ENCODE results near the gene TTYH3.
"Not testable (repeated sequence)": the region's sequence is repeated elsewhere in the genome, so short reads cannot be mapped to it uniquely, and the experiment has no call there.

Gene TTYH3

GRCh38 chr7:2692543-2692942, 60.8 kb downstream of the TTYH3 start:
- no peak for TF ChIP-seq CTCF (IDR thresholded peaks at IDR 0.05; ENCODE audit: low read depth, low read length, missing control alignments)
- no peak overlapping the region for H3K4me3 ChIP-seq (replicated peaks; ENCODE audit: low read depth, low read length)
- DNase-seq (ENCODE audit: extremely low read depth, low read depth): no peak

GRCh38 chr7:2693420-2694121, 61.8 kb downstream of the TTYH3 start:
- not testable (repeated sequence) for DNase-seq (ENCODE audit: extremely low read depth, low read depth); H3K4me3 ChIP-seq (replicated peaks; ENCODE audit: low read depth, low read length)

GRCh38 chr7:2694122-2694436, 62.3 kb downstream of the TTYH3 start:
- not testable (repeated sequence) for DNase-seq (ENCODE audit: extremely low read depth, low read depth); H3K4me3 ChIP-seq (replicated peaks; ENCODE audit: low read depth, low read length)

- H3K4me3 ChIP-seq (replicated peaks; ENCODE audit: low read depth, low read length): no peak overlapping the region
- DNase-seq (ENCODE audit: extremely low read depth, low read depth): no peak
- TF ChIP-seq CTCF (IDR thresholded peaks at IDR 0.05; ENCODE audit: low read depth, low read length, missing control alignments): no peak
These were observed 66.9 kb downstream of the TTYH3 start for GRCh38 chr7:2698581-2699288.

- TF ChIP-seq CTCF (IDR thresholded peaks at IDR 0.05; ENCODE audit: low read depth, low read length, missing control alignments): no peak
- no peak for DNase-seq (ENCODE audit: extremely low read depth, low read depth)
- H3K4me3 ChIP-seq (replicated peaks; ENCODE audit: low read depth, low read length): no peak overlapping the region
These were observed 67.5 kb downstream of the TTYH3 start for GRCh38 chr7:2699289-2699620.

GRCh38 chr7:2700141-2700850, 68.5 kb downstream of the TTYH3 start:
- TF ChIP-seq CTCF (IDR thresholded peaks at IDR 0.05; ENCODE audit: low read depth, low read length, missing control alignments): no peak
- H3K4me3 ChIP-seq (replicated peaks; ENCODE audit: low read depth, low read length): no peak overlapping the region
- no peak for DNase-seq (ENCODE audit: extremely low read depth, low read depth)

GRCh38 chr7:2701424-2701823, 69.6 kb downstream of the TTYH3 start:
- DNase-seq (ENCODE audit: extremely low read depth, low read depth): no peak
- TF ChIP-seq CTCF (IDR thresholded peaks at IDR 0.05; ENCODE audit: low read depth, low read length, missing control alignments): no peak
- no peak overlapping the region for H3K4me3 ChIP-seq (replicated peaks; ENCODE audit: low read depth, low read length)

Measured in HFF-Myc (cell line).